Cardiac muscle cell (in vitro differentiated cells and primary cell): ENCODE data around the gene PRSS33. TPM values are rescaled to one million over a fixed set of nuclear protein-coding genes. Genes with fewer than 3 reads are reported as not detected.
A peak's percentile ranks its signal among the peaks of the same experiment; 100 is the strongest.

Experiments used
- DNase-seq, 2 donors: peaks; one replicate each; pipeline versions ENCODE4 v3.0.0 to v3.0.0-alpha.2; 2010 to 2017; ENCODE audit warnings: low read depth in 1 of 2, low spot score in 1 of 2
- H3K27ac ChIP-seq: fragments of 200-600 bp; sonication (generic); 2 replicates; pipeline ENCODE4 v1.5.1; 2016
- H3K27me3 ChIP-seq: fragments of 200-600 bp; sonication (generic); 2 replicates; pipeline ENCODE4 v1.6.0; 2016; ENCODE audit warnings: control low read depth
- H3K36me3 ChIP-seq: fragments of 200-600 bp; sonication (generic); 2 replicates; pipeline ENCODE4 v1.5.1; 2016; ENCODE audit warnings: control low read depth
- H3K4me1 ChIP-seq: fragments of 200-600 bp; sonication (generic); 2 replicates; pipeline ENCODE4 v1.8.1; 2017; ENCODE audit warnings: low read depth, mild to moderate bottlenecking, mixed run types
- H3K4me3 ChIP-seq: fragments of 200-600 bp; sonication (generic); 2 replicates; pipeline ENCODE4 v1.5.1; 2016; ENCODE audit warnings: mild to moderate bottlenecking
- H3K9me3 ChIP-seq: fragments of 200-600 bp; sonication (generic); 2 replicates; pipeline ENCODE4 v1.5.1; 2017; ENCODE audit warnings: low read depth, mild to moderate bottlenecking, control low read depth
- CTCF ChIP-seq: IDR thresholded peaks from 2 replicates; pipeline ENCODE4 v1.5.1; 2012; ENCODE audit warnings: low read depth, mild to moderate bottlenecking, low read length
- polyA plus RNA-seq: library from polyadenylated mRNA; unstranded; fragments of >200 nt; fragmentation: Nextera tagmentation; extraction: Ambion mirVana; gene quantifications from 2 replicates; pipeline ENCODE4 v1.2.1, GENCODE V29; 2016
- total RNA-seq: library from RNA; depleted of rRNA; stranded (reverse); fragments of >200 nt; gene quantifications from 2 replicates; pipeline ENCODE4 v1.2.3, GENCODE V29; 2016

The PRSS33 gene
- total and polyA plus RNA-seq, 2 experiments from 2014 or later, result not detected

- no peaks in the 10 kb centered on the region for H3K27me3 ChIP-seq
- peak within 1 kb of the TSS; percentile 99 for H3K27ac ChIP-seq
- H3K4me1 ChIP-seq, result peaks cover 23% of the 10 kb centered on the region
- peaks cover 2% of the 10 kb centered on the region for H3K36me3 ChIP-seq
- H3K4me3 ChIP-seq, result peak within 1 kb of the TSS; percentile 67
- TF ChIP-seq CTCF, result no peak
- DNase-seq, result peak; percentile 97
- H3K9me3 ChIP-seq, result no peaks in the 10 kb centered on the region
These were observed 35.1 kb downstream of the PRSS33 start, which contains the start of gene SRRM2 for GRCh38 chr16:2752035-2752849. Gene SRRM2 (plus strand): TSS chr16:2752638. CDS start chr16:2756365, 3,727 bp downstream.

GRCh38 chr16:2751577-2752034 is 35.8 kb downstream of the PRSS33 start:
- Histone ChIP-seq H3K36me3 (no peaks in the 10 kb centered on the region), H3K9me3 (no peaks in the 10 kb centered on the region), H3K27me3 (no peaks in the 10 kb centered on the region), H3K27ac (peak overlapping the region; percentile 99), H3K4me3 (peak overlapping the region; percentile 67), H3K4me1 (peaks cover 23% of the 10 kb centered on the region)
- TF ChIP-seq CTCF, result no peak
- DNase-seq, result no peak

GRCh38 chr16:2749936-2750335 is 37.4 kb downstream of the PRSS33 start:
- Histone ChIP-seq H3K4me1 (peaks cover 18% of the 10 kb centered on the region), H3K27ac (no peak overlapping the region), H3K4me3 (no peak overlapping the region), H3K36me3 (no peaks in the 10 kb centered on the region), H3K9me3 (no peaks in the 10 kb centered on the region), H3K27me3 (no peaks in the 10 kb centered on the region)
- no peak for DNase-seq
- TF ChIP-seq CTCF, result no peak

DNA sequence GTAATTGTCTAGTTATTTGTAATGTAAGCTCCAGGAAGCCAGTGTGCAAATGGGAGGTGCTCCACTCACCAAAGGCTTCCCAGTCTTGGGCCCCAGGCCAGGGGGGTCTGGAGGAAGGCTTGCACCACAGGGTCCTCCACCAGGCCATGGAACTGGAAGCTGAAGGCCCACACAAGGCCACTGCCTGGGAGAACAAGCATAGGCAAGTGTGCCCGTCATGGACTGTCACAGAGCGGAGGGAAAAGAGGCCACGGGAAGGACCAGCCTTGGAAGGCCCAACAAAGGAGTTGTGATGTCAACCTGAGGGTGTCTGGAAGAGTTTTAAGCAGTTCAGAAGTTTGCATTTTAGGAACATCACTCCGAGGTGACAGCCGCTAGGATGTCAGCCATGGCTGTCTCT is 37.9 kb downstream of the PRSS33 start:
- Histone ChIP-seq H3K4me3 (no peak overlapping the region), H3K27me3 (no peaks in the 10 kb centered on the region), H3K9me3 (no peaks in the 10 kb centered on the region), H3K27ac (no peak overlapping the region), H3K36me3 (no peaks in the 10 kb centered on the region), H3K4me1 (peaks cover 13% of the 10 kb centered on the region)
- no peak for DNase-seq
- no peak for TF ChIP-seq CTCF

- Histone ChIP-seq H3K27me3 (no peaks in the 10 kb centered on the region), H3K36me3 (no peaks in the 10 kb centered on the region), H3K9me3 (no peaks in the 10 kb centered on the region), H3K27ac (no peak overlapping the region), H3K4me1 (peaks cover 8% of the 10 kb centered on the region), H3K4me3 (no peak overlapping the region)
- DNase-seq, result no peak
- TF ChIP-seq CTCF, result no peak
These were observed 38.5 kb downstream of the PRSS33 start for GRCh38 chr16:2748757-2749455.
